Keratinocyte (primary cell): ENCODE measurements around the gene MAN1A2. TPM values are rescaled to one million over a fixed set of nuclear protein-coding genes. Genes with fewer than 3 reads are reported as not detected.

ENCODE experiments used
- DNase-seq: peaks from one replicate; pipeline ENCODE4 v3.0.0-alpha.2; 2011; ENCODE audit warnings: low read depth, missing footprints, low spot score
- FAIRE-seq: peaks from 2 replicates; lab custom pipeline; 2011; peaks lifted over from hg19 to GRCh38; lab: Jason Lieb, UNC
- H2AFZ ChIP-seq: 2 replicates; pipeline ENCODE4 v1.6.0; 2012; ENCODE audit warnings: low read length, control low read depth, inconsistent platforms; ENCODE audit not compliant: control insufficient read depth
- H3K27ac ChIP-seq: 2 replicates; pipeline ENCODE4 v1.5.1; 2011; ENCODE audit warnings: low read length; ENCODE audit not compliant: control insufficient read depth, insufficient read depth
- H3K27me3 ChIP-seq: 3 replicates; pipeline ENCODE4 v1.6.0; 2011; ENCODE audit warnings: low read length; ENCODE audit not compliant: control insufficient read depth, insufficient read depth; ENCODE audit errors: extremely low read depth
- H3K36me3 ChIP-seq, 2 experiments: 2 replicates in 1 of 2; 3 replicates in 1 of 2; pipeline ENCODE4 v1.5.1; 2011; ENCODE audit warnings: low read length in 2 of 2, mild to moderate bottlenecking in 1 of 2; ENCODE audit not compliant: control insufficient read depth in 2 of 2, insufficient read depth in 2 of 2; ENCODE audit errors: extremely low read depth in 1 of 2
- H3K4me1 ChIP-seq: 3 replicates; pipeline ENCODE4 v1.5.1; 2011; ENCODE audit warnings: low read length; ENCODE audit not compliant: control insufficient read depth, insufficient read depth; ENCODE audit errors: extremely low read depth
- H3K4me2 ChIP-seq: 3 replicates; pipeline ENCODE4 v1.6.0; 2011; ENCODE audit warnings: low read depth, low read length; ENCODE audit not compliant: control insufficient read depth, insufficient read depth; ENCODE audit errors: extremely low read depth
- H3K4me3 ChIP-seq, 3 experiments: fragments of 200-600 bp in 1 of 3; sonication (generic) in 1 of 3; 2 replicates in 2 of 3; 3 replicates in 1 of 3; pipeline ENCODE4 v1.5.1; 2011 to 2016; ENCODE audit warnings: low read length in 3 of 3, mild to moderate bottlenecking in 3 of 3, control low read depth in 2 of 3, inconsistent platforms in 1 of 3, low read depth in 1 of 3, mixed read lengths in 1 of 3, mixed run types in 1 of 3, moderate library complexity in 1 of 3; ENCODE audit not compliant: control insufficient read depth in 2 of 3, insufficient read depth in 2 of 3; ENCODE audit errors: extremely low read depth in 1 of 3
- H3K79me2 ChIP-seq: 2 replicates; pipeline ENCODE4 v1.6.0; 2012; ENCODE audit warnings: low read length; ENCODE audit not compliant: control insufficient read depth, insufficient read depth
- H3K9ac ChIP-seq: 3 replicates; pipeline ENCODE4 v1.6.0; 2011; ENCODE audit warnings: low read length; ENCODE audit not compliant: control insufficient read depth, insufficient read depth; ENCODE audit errors: extremely low read depth
- H3K9me1 ChIP-seq: 3 replicates; pipeline ENCODE4 v1.6.0; 2011; ENCODE audit warnings: low read length; ENCODE audit not compliant: control insufficient read depth, insufficient read depth; ENCODE audit errors: extremely low read depth
- H3K9me3 ChIP-seq: 2 replicates; pipeline ENCODE4 v1.5.1; 2012; ENCODE audit warnings: low read depth, low read length; ENCODE audit not compliant: control insufficient read depth
- H4K20me1 ChIP-seq: 3 replicates; pipeline ENCODE4 v1.6.0; 2011; ENCODE audit warnings: low read length; ENCODE audit not compliant: control insufficient read depth, insufficient read depth; ENCODE audit errors: extremely low read depth
- EZH2 ChIP-seq: IDR thresholded peaks from one replicate; pipeline ENCODE4 v1.6.1; 2012; ENCODE audit warnings: inconsistent platforms, mild to moderate bottlenecking, low read length, moderate library complexity
- dilution Hi-C: fragments of 300-500 bp; cut with MboI; formaldehyde crosslinking; loops from one replicate; pipeline ENCODE4 v1.7.0; 2020; ENCODE audit warnings: low sequenced_read_pairs; ENCODE audit not compliant: extremely low pct_ligation_motif_present
- polyA plus RNA-seq, 5 experiments: library from polyadenylated mRNA; depleted of rRNA in 3 of 5; stranded (reverse) in 3 of 5; stranded (forward) in 1 of 5; unstranded in 1 of 5; fragments of >200 nt; gene quantifications; 1 replicate in 1 of 5; 2 replicates in 3 of 5; 3 replicates in 1 of 5; pipeline versions ENCODE4 v1.2.1 to v1.2.3, GENCODE V29; 2011 to 2012; ENCODE audit warnings: missing spikeins in 2 of 5, low read depth in 1 of 5, low replicate concordance in 1 of 5
- TF ChIP-seq, protein P1 (sequence below), 3 experiments: IDR thresholded peaks in 1 of 3; conservative IDR thresholded peaks in 1 of 3; optimal IDR thresholded peaks in 1 of 3; 2 replicates in 2 of 3; 3 replicates in 1 of 3; pipeline versions ENCODE3 to v1.5.1; 2011; ENCODE audit warnings: low read length in 3 of 3, mild to moderate bottlenecking in 3 of 3, moderate library complexity in 2 of 3, control low read depth in 1 of 3, inconsistent platforms in 1 of 3; ENCODE audit not compliant: insufficient read depth in 2 of 3; ENCODE audit errors: extremely low read depth in 1 of 3

The MAN1A2 gene
- polyA plus RNA-seq, 1 donor (not counting 4 experiments of a cell fraction or from before 2014, with no cell fraction given), result 19.0 TPM

DNA sequence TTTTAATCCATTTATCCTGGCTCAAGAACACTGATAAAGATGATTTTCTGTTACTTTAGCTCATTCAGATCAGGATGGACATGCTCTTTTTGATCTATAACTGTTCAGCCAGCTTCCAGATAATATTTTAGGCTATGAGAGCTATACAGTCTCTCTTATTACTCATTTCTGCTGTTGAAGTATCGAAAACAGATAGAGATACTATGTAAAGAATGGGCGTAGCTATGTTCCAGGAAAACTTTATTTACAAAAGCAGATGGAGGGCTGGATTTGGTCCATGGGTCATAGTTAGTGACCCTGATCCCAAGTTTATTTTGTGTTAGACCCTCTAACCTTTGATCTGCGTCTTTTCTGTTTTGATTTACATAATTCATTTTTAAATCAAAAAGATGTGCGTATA is 159.8 kb downstream of the MAN1A2 start:
- Histone ChIP-seq H3K27ac (no peak overlapping the region), H3K4me3 (no peak overlapping the region), H3K9me1 (no peaks in the 10 kb centered on the region), H3K36me3 (no peaks in the 10 kb centered on the region), H3K9me3 (no peaks in the 10 kb centered on the region), H3K4me2 (no peak overlapping the region), H3K79me2 (no peaks in the 10 kb centered on the region), H3K9ac (no peak overlapping the region), H2AFZ (no peak overlapping the region), H3K4me1 (no peaks in the 10 kb centered on the region), H4K20me1 (no peaks in the 10 kb centered on the region), H3K27me3 (no peaks in the 10 kb centered on the region)
- DNase-seq, result no peak
- dilution Hi-C loops, result no loop called here
- no peak for TF ChIP-seq EZH2
- TF ChIP-seq, protein P1, sequence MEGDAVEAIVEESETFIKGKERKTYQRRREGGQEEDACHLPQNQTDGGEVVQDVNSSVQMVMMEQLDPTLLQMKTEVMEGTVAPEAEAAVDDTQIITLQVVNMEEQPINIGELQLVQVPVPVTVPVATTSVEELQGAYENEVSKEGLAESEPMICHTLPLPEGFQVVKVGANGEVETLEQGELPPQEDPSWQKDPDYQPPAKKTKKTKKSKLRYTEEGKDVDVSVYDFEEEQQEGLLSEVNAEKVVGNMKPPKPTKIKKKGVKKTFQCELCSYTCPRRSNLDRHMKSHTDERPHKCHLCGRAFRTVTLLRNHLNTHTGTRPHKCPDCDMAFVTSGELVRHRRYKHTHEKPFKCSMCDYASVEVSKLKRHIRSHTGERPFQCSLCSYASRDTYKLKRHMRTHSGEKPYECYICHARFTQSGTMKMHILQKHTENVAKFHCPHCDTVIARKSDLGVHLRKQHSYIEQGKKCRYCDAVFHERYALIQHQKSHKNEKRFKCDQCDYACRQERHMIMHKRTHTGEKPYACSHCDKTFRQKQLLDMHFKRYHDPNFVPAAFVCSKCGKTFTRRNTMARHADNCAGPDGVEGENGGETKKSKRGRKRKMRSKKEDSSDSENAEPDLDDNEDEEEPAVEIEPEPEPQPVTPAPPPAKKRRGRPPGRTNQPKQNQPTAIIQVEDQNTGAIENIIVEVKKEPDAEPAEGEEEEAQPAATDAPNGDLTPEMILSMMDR (optimal IDR thresholded peaks at IDR 0.05 in 1 of 3, IDR thresholded peaks at IDR 0.05 in 1 of 3, conservative IDR thresholded peaks at IDR 0.05 in 1 of 3; ENCODE audit: extremely low read depth in 1 of 3, insufficient read depth in 2 of 3, low read length in 3 of 3), result no peak
- FAIRE-seq, result no peak

DNA sequence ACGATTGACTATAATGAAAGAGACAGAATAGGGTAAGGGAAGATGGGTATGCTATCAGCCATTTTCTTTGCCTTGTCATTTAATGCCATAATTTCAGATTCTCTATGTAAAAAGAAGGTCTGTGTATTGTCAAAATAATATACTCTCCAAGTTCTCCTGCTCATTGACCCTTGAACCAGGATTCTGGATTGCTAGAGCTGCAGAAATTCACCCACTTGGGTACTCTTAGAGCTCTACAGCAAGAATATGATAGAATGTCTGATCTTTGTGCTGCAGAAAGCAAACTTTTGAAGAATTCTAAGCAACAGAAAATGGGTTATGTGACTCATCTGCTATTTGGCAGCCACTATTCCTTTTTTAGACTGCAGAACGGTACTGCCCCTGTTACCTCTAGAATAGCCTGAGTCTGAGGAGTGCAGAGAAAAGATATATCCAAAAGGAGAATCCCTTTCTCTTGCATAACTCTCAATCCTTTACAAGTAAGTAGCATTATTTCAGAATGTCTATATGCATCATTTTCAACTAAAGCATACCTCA is 160.4 kb downstream of the MAN1A2 start:
- no peak overlapping the region for H3K4me2 ChIP-seq
- H3K4me1 ChIP-seq, result no peaks in the 10 kb centered on the region
- H2AFZ ChIP-seq, result no peak overlapping the region
- TF ChIP-seq, protein P1 (optimal IDR thresholded peaks at IDR 0.05 in 1 of 3, IDR thresholded peaks at IDR 0.05 in 1 of 3, conservative IDR thresholded peaks at IDR 0.05 in 1 of 3; ENCODE audit: extremely low read depth in 1 of 3, insufficient read depth in 2 of 3, low read length in 3 of 3), result no peak
- TF ChIP-seq EZH2, result no peak
- H3K36me3 ChIP-seq, result no peaks in the 10 kb centered on the region
- H3K9ac ChIP-seq, result no peak overlapping the region
- H3K4me3 ChIP-seq, result no peak overlapping the region
- H4K20me1 ChIP-seq, result no peaks in the 10 kb centered on the region
- no peak for DNase-seq
- H3K79me2 ChIP-seq, result no peaks in the 10 kb centered on the region
- dilution Hi-C loops, result no loop called here
- FAIRE-seq, result no peak
- no peaks in the 10 kb centered on the region for H3K9me3 ChIP-seq
- no peaks in the 10 kb centered on the region for H3K9me1 ChIP-seq
- no peak overlapping the region for H3K27ac ChIP-seq
- no peaks in the 10 kb centered on the region for H3K27me3 ChIP-seq
